NCI-H460 (cell line): ENCODE results near the gene MELTF. TPM values are rescaled to one million over a fixed set of nuclear protein-coding genes. Genes with fewer than 3 reads are reported as not detected.

Experiments
- DNase-seq: peaks from one replicate; pipeline ENCODE4 v3.0.0-alpha.2; 2016; ENCODE audit warnings: low read depth; ENCODE audit errors: extremely low read depth
- total RNA-seq: library from RNA; depleted of rRNA; stranded (reverse); fragments of >200 nt; shearing (Covaris generic); gene quantifications from 2 replicates; pipeline ENCODE4 v1.2.3, GENCODE V29; 2014

Gene MELTF
- total RNA-seq, 1 experiment from 2014 or later, result 4.0 TPM

DNA sequence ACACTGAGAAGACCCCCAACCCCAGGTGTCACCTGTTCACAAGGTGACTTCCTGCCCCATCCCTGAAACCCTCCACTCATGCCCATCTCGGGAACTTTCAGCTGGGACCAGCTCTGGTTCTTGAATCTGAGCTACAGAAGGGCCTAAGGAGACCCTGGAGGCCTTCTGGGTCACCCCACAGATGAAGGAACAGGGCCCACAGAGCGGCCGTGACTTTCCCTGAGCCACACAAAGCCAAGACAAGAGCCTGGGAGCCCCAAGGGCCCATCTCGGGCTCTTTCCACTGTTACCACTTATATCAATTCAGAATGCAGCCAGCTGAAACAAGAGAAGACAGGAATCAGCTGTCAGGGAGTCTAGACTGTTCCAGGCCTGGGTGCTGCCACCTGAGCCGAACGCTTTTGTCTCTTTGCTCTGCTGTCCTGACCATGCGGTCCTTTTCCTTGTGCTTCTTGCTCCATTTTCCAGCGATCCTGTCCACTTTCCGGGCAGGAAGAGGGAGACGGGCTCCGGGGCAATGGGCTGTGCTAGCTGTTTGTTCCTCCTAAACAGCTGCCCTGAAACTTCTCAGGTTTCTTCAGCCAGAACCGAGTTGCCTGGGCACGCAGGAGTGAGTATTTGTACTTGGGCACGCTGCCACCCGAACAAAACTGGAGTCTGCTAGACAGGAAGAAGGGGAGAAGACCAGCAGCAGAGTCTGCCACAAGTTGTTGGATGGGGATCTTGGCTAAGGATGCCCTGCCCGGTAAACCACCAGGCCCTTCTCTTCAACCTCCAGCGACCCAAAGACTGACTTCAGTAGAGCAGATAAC lies 33.0 kb downstream of the MELTF start:
- DNase-seq, result no peak

DNA sequence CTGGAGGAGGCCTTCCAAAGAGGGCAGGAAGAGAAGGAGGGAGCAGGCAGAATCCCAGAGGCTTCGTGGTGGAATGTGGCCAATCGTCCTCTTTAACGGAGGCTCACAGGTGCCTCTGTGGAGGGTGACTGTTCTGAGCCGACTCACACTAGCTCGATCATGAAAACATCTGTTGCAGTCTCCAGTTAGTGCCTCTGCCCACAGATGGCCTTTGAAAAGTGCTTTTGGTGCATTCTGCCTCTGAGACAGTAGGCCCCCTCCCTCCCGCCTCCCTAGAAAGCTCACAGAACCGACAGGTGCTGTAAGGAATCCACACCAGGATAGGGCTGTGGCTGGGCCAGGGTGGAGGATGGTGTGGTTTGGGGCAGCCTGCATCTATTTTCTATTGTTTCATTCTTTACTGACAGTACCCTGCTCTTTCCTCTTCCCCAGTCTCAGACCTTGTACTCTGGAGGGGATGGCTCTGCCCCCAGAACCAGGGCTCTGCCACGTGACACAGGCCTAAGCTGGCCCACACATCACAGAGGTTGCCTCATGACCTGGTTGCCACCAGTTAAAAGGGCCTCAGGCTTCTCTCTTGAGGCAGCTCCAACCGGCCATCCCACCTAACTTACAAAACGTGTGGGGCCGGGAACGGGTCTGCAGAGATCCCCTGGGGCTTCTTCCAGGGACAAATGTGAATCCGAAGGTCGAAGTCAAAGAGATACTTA lies 33.8 kb downstream of the MELTF start:
- no peak for DNase-seq

DNA sequence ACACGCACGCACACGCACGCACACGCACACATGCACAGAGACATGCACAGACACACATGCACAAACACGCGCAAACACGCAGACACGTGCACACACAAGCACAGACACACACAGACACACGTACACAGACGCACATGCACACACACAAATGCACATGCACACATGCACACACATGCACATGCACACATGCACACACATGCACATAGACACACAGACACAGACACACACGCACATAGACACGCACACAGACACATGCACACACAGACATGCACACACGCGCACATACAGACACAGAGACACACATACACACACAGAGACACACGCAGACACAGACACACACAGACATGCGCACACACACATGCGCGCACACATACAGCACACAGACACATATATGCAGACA lies 34.6 kb downstream of the MELTF start:
- no peak for DNase-seq

DNA sequence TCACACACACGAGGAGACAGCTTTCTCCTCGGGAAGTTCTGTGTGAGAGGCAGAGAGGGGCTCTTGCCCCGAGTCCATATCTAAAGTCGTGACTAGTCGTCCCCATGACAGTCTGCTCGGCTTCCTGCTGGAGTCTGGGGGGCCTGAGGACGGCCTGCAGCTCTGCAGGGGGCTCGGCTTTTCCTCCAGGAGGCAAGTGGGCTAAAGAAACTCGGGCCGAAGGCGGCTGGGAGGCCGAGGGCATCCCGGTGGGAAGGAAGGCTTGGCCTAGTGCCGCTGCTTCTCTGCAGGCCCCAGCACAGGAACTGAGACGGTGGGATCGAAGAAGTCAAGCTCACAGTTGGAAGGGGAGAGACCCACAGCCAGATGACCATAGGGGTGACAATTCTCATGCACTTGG lies 35.6 kb downstream of the MELTF start:
- no peak for DNase-seq

DNA sequence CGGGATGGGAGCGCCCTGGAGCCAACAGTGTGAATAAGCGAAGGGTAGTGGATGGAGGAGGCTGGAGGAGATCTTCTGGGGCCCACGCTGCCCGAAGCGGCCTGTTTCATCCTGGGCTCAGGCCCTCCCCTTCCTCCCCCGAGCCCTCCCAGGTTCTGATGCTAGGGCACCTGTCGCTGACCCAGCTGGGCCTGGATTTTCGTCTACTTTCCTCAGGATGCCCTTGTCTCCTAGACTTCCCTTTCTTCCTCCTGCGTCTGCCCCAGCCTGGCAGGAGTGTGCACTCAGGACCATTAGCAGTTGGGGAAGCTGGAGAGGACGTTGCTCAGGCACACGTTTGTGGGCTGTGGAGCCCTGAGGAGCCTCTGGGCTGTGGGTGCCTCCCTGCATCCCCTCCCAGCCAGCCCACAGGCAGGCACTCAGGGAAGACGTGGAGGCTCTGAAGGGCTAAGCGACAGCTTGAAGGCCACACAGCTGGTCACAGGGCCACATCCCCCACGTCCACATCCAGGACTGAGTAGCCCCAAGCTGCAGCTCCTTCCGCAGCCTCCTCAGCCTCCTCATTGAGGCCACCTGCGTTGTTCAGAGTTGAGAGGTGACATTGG lies 37.1 kb downstream of the MELTF start:
- DNase-seq, result no peak

DNA sequence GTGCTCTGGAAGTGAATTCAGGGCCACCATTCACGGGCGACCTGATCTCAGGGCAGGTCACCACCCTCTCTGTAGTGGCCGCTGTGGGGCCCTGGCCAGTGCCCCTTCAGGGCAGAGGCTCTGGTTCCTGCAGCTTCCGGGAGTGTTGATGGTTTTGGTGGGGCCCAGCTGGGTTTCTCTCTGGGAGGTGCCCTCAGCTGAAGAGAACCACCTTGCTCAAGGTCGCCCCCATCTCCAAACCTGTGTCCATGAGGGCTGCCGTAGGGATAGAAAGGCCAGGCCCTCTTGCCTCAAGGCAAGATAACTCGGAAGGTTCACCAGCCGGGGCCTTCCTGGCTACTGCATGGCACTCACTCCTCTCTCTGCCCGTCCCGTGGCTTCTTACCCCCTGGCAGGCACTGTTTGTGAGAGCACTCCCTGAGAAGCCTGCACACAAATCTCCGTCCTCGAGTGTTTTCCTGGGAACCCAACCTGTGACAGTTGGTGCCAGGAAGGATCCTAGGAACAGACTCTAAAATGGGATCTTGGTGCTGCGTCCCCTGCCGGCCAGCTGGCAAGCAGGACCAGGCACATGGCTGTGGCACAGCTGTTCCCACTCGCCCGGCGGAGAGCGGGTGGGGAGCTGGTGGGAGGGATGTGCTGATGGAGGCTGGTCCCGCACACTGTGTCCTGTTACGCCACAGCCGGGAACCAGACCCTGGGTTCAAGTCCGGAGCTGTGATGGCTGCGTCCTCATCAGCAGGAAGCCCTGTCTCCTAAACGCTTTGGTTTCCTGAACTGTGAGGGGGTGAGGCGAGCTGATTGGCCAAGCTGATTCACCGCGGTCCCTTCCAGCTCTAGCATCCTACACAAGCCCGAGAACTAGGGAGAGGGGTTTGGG lies 37.8 kb downstream of the MELTF start:
- DNase-seq, result no peak

DNA sequence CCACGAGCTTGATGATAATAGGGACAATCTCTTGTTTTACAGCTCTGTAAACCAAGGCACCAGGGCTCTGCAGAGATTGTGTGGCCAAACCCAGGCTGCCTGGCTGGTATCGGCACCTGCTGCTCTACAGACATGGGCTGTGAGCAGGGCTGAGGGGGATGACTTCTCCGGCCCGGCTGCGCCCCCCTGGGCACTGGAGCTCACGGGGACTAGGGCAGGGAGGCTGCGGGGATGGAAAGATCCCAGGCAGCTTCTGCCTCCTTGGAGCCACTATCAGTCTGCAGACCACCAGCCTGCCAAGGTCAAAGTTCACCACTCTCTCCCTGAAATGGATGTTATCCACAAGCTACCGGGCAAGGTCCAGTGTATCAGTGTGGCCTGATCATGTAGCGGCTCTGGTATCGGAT lies 39.0 kb downstream of the MELTF start:
- no peak for DNase-seq

DNA sequence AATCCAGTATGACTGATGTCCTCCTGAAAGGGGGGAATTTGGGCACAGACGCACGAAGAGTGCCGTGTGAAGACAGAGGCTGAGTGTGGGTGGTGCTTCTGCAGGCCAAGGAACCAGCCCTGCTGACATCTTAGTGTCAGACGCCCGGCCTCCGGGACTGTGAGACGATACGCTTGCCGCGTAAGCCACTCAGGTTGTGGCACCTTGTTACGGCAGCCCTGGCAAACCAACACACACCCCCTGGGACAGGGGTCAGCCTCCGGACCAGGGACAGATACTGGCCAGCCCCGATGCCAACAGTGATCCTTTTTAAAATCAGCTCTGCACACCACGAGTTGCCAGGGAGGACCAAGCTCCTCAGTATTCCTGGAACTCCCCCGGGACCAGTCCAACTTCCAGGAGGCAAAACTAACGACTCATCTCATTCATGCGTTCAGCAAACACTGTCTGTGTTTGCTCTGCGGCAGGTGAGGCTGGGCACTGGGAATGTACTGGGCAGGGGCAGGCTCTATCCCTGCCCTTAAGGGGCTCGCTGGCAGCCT lies 39.8 kb downstream of the MELTF start:
- DNase-seq, result no peak

DNA sequence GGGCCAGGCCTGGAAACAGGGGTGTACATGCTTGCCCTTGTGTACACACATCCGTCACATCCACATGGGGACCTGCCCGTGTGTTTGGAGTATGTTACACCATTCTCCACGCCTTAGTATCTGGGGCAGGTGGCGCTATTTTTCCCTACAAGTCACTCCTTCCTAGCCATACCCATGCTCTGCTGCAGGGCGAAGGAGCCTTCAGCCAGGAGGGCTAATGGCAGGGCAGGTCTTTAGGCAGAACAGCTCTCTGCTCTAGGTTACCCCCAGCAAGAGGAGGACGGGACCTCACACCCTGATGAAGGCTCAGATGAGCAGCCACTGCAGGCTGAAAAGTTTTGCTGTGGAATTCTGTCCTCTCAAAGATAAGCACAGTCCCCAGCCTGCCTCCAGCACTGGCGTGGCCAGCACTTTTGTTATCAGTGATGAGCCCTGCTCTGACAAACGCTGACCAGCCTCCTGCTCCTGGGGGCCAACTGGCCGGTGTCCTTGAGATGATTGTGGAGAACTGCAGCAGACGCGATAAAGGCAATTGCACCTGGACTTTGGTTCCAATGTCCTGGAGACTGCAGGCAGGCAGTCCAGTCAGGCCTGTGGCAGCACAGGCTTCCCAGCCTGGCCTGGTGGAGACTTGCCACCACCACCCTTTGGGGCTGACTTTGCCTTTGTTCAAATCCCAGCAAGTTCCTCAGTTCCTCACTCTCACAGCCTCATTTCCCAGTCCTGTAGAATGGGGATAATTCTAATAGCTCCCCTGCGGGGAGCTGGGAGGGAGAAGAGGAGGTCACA lies 41.2 kb downstream of the MELTF start:
- DNase-seq, result no peak

DNA sequence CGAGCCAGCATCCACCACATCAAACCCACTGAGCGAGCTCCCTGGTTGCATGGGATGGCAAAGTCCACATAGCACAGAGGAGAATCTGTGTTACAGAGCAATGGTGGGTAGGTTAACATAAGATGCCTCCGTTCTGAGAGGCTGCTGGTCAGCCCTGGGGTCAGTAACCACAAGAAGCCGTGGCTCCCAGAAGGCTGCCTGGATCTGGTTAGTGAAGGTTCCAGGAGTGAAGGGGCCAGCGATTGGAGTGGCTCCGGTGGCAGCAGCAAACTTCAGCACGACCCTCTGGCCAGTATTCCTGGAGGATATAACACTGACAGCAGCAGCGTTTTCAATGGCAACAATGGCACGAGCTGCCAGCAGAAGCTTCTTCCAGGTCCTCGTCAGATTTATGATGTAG lies 42.6 kb downstream of the MELTF start:
- DNase-seq, result no peak

DNA sequence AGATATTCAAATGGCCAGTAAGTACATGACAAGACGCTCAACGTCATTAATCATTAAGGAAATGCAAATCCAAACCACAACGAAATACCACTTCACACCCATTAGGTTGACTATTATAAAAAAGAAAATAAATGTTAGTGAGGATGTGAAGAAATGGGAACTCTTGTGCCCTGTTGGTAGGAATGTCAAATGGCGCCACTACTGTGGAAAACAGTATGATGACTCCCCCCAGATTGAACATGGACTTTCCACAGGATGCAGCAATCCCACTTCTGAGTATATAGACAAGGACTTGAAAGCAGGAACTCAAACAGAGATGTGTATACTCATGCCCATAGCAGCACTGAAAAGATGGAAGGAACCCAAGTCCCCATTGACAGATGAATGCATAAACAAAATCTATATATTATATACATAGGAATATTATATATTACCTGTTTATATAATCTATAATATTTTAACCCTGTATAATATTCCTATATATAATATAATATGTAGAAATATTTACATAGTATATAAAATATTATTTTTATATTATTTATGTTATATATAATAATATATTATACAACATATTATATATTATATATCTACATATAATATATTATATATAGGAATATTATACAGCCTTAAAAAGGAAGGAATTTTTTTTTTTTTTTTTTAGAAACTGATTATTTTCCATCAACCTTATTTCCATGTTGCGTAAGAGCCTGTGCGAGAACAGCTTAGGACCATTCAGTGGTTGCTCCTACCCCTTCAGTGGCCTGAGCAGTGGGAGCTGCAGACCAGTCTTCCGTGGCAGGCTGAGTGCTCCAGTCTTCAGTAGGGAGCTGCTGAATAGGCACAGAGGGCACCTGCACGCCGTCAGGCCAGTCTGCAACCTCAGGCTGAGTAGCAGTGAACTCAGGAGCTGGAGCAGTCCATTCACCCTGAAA lies 43.4 kb downstream of the MELTF start:
- no peak for DNase-seq

DNA sequence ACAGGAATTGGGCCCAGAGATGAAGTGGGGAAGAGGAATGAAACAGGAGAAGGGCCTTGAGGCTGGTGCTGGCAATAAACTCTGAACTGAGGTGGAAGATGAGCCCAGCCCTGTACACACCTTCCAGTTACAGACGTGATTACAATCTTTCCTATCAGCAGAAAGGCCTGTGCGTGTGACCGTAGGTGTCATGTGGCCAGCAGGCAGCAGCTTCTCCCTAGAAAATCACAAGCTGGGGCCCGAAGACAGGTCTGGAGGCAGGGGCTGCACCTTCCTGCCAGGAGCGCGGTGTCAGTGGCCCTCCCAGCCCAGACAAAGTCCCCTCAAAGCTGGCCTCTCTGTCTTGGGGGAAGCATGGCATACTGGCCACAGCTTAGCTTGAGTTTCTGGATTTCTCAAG lies 44.3 kb downstream of the MELTF start:
- no peak for DNase-seq

DNA sequence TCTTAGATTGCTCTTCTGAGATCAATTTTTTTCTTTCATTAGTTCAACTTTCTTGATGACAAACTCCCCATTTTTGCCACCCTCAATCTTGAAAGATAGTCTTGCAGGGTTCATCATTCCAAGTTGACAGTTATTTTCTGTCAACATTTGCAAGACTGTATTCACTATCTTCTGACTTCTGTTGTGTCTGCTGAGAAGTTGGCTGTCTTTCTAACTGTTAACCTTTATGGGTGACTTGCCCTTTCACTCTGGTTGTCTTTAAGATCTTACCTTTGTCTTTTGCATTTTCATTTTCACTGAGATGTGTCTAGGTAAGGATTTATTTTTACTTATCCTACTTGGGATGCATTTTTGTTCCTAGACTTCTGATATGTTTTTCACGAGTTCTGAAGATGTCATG lies 46.4 kb downstream of the MELTF start:
- DNase-seq, result no peak

DNA sequence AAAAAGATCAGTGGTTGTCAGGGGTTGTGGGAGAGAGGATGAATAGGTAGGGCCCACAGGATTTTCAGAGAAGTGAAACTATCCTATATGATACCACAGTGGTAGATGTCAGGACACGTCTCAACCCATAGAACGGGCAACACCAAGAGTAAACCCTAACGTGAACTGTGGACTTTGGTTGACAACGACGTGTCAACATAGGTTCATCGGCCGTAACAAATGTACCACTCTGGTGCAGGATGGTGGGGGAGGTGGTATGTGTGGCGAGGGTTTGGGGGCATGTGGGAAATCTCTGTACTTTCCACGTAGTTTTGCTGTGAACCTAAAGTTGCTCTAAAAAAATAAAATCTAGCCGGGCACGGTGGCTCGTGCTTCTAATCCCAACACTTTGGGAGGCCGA lies 48.0 kb downstream of the MELTF start:
- no peak for DNase-seq

DNA sequence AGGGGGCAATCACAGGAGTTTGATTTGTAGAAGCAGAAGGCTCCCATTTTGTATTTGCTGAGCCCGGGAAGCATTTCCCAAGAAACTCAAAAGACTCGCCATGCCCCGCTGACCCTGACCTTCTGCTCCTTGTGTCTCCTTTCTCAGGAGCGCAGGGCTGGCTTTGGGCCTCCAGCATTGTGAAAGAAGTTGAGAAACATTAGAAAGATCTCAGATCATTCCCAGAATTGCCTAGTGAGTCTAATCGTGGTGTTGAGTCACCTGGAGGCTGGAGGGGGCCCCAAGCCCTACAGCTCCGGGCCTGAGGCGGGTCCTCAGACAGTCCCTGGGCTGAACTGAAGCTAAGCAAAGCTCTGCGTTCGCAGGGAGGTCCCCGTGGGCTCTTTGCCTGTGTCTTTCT lies 50.1 kb downstream of the MELTF start:
- DNase-seq, result no peak

DNA sequence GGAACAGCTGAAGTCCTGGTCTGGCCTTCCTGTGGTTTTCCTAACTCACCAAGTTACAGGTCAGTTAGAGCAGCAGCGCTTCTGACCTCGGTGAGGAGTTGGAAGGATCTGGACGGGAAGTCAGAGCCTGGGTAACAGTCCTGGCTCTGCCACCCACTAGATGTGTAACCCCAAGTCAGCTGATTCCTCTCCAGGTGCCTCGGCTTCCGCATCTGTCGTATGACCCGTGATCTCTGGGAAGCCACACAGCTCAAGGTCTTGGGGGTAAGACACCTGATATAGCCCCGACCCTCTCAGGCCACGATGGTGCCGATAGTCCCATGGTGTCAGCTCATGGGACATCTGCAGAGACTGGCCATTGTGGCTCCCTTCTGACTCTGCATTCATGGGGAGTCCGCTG lies 52.7 kb downstream of the MELTF start:
- no peak for DNase-seq

DNA sequence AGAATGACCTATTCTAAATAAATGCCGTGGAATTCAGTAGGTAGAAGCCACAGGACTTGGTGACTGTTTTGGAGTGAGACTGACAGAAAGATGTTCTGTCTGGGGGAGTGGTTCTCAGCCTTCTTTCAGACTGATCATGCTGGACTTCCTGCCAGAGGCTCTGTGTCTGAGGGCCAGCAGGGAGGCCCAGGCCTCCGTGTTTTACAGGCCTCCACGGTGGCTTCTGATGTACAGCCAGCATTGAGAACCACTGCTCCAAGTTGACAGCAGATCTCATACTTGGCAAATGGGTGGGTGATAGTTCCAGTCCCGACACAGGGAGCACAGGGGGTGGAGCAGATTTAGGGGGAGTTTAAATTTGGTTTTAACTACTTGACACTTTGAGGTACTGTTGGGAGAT lies 54.3 kb downstream of the MELTF start:
- DNase-seq, result no peak

DNA sequence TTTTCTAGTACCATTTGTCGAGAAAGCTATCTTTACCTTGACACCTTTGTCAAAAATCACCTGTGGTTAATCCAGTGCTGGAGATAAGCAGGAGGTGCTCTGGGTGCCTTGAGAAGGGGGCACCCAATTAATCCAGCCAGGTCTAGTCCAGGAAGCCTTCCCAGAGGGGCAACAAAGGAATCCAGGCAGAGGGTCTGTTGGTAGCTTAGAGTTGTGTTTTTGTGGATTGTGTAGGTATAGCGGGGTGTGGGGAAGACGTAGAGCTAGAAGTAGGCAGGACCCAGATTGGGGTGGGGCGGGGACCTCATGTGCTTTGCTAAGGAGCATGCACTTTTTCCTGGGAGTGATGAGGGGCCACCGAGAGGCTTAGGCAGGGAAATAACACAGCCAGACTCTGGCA lies 55.0 kb downstream of the MELTF start:
- DNase-seq, result no peak
